Measurements from ENCODE around the gene KCNK4.

- TF ChIP-seq CTCF (IDR thresholded peaks at IDR 0.05) (no peak), POLR2A (IDR thresholded peaks at IDR 0.05) (no peak)
Observed at GRCh38 chr11:64281957-64282770, 8.9 kb upstream of the KCNK4 start.
